Measurements from ENCODE around the gene CAPG.

Gene CAPG

DNA sequence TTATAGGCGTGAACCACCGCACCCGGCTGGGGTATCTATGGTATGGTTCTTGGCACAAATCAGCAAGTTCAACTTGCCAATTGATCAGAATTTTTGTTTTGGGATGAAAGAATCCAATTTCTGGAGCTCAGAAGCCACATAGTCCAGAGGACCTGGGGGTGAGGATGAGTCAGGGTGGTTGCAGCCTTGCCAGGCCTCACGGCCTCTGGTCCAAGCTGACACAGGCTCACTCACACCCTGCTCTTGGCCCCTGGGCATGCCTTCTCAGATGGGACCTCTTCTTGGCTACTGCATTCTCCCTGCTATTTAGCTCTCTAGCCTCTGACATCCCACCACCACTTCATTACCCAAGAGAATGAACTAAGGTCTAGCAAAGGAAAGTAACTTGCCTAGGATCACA is 16.3 kb downstream of the CAPG start:
- Histone ChIP-seq H3K4me1 (ENCODE audit: control extremely low read depth in 1 of 4, control insufficient read depth in 4 of 4, insufficient read depth in 4 of 4, low read length in 3 of 4) (peaks cover 0 to 5% (median under 1%) of the 10 kb centered on the region in 4 experiments), H3K36me3 (ENCODE audit: control insufficient read depth in 4 of 4, insufficient read depth in 4 of 4, low read length in 3 of 4) (peaks cover 14 to 81% (median 42%) of the 10 kb centered on the region in 4 experiments), H3K27me3 (replicated peaks in 2 of 5; ENCODE audit: control insufficient read depth in 4 of 5, insufficient read depth in 5 of 5, low read length in 4 of 5) (no peaks in the 10 kb centered on the region), H3K9me3 (ENCODE audit: control extremely low read depth in 1 of 5, control insufficient read depth in 4 of 5, insufficient read depth in 2 of 5, low read depth in 1 of 5, low read length in 4 of 5) (no peaks in the 10 kb centered on the region), H3K27ac (ENCODE audit: insufficient read depth in 1 of 2, low read depth in 1 of 2, low read length in 2 of 2, poor library complexity in 1 of 2, severe bottlenecking in 2 of 2) (no peak overlapping the region), H3K4me3 (ENCODE audit: control insufficient read depth in 1 of 7, extremely low read depth in 1 of 7, insufficient read depth in 4 of 7, low read depth in 2 of 7, low read length in 6 of 7) (no peak overlapping the region)
- CTCF ChIA-PET = interaction anchor here (1.0 to 12.6 kb wide), 13 partner anchors 8 to 157 kb away, joined by 3 to 250 read pairs (median 6); partner anchors contain the start of gene SH2D6
- DNase-seq = no peak
- POLR2A ChIA-PET = interaction anchor here (0.6 to 2.0 kb wide), 3 partner anchors 20 to 145 kb away, joined by 4 to 6 read pairs (median 5); partner anchors contain the start of genes MAT2A and SH2D6
- WGBS (ENCODE audit: insufficient coverage) = 98% methylated on average over 4 of the region's 4 CpGs

- no peaks in the 10 kb centered on the region for H3K27me3 ChIP-seq (replicated peaks in 2 of 5; ENCODE audit: control insufficient read depth in 4 of 5, insufficient read depth in 5 of 5, low read length in 4 of 5)
- ChIA-PET CTCF (interaction anchor here (0.7 to 12.6 kb wide), 18 partner anchors 8 to 168 kb away, joined by 3 to 250 read pairs (median 4); partner anchors contain the start of gene SH2D6), POLR2A (interaction anchor here (1.5 kb wide), 1 partner anchor 155 kb away, joined by 3 read pairs; no protein-coding TSS in a partner anchor)
- no peaks in the 10 kb centered on the region for H3K9me3 ChIP-seq (ENCODE audit: control extremely low read depth in 1 of 5, control insufficient read depth in 4 of 5, insufficient read depth in 2 of 5, low read depth in 1 of 5, low read length in 4 of 5)
- H3K4me1 ChIP-seq (ENCODE audit: control extremely low read depth in 1 of 4, control insufficient read depth in 4 of 4, insufficient read depth in 4 of 4, low read length in 3 of 4) = peaks cover 0 to 5% (median under 1%) of the 10 kb centered on the region in 4 experiments
- H3K27ac ChIP-seq (ENCODE audit: insufficient read depth in 1 of 2, low read depth in 1 of 2, low read length in 2 of 2, poor library complexity in 1 of 2, severe bottlenecking in 2 of 2) = no peak overlapping the region
- peaks cover 15 to 72% (median 46%) of the 10 kb centered on the region in 4 experiments for H3K36me3 ChIP-seq (ENCODE audit: control insufficient read depth in 4 of 4, insufficient read depth in 4 of 4, low read length in 3 of 4)
- no peak overlapping the region for H3K4me3 ChIP-seq (ENCODE audit: control insufficient read depth in 1 of 7, extremely low read depth in 1 of 7, insufficient read depth in 4 of 7, low read depth in 2 of 7, low read length in 6 of 7)
- WGBS (ENCODE audit: insufficient coverage) = 78% methylated on average over 9 of the region's 11 CpGs
- DNase-seq = peak; percentile 61 to 75 (median 68)
These were observed 19.1 kb downstream of the CAPG start for GRCh38 chr2:85390941-85391669.

- Histone ChIP-seq H3K36me3 (ENCODE audit: control insufficient read depth in 4 of 4, insufficient read depth in 4 of 4, low read length in 3 of 4) (peaks cover 8 to 59% (median 45%) of the 10 kb centered on the region in 4 experiments), H3K27ac (ENCODE audit: insufficient read depth in 1 of 2, low read depth in 1 of 2, low read length in 2 of 2, poor library complexity in 1 of 2, severe bottlenecking in 2 of 2) (no peak overlapping the region), H3K4me3 (ENCODE audit: control insufficient read depth in 1 of 7, extremely low read depth in 1 of 7, insufficient read depth in 4 of 7, low read depth in 2 of 7, low read length in 6 of 7) (no peak overlapping the region), H3K27me3 (replicated peaks in 2 of 5; ENCODE audit: control insufficient read depth in 4 of 5, insufficient read depth in 5 of 5, low read length in 4 of 5) (no peaks in the 10 kb centered on the region), H3K4me1 (ENCODE audit: control extremely low read depth in 1 of 4, control insufficient read depth in 4 of 4, insufficient read depth in 4 of 4, low read length in 3 of 4) (peaks cover 0 to 5% (median under 1%) of the 10 kb centered on the region in 4 experiments), H3K9me3 (ENCODE audit: control extremely low read depth in 1 of 5, control insufficient read depth in 4 of 5, insufficient read depth in 2 of 5, low read depth in 1 of 5, low read length in 4 of 5) (no peaks in the 10 kb centered on the region)
- POLR2A ChIA-PET = interaction anchor here (0.8 kb wide), 1 partner anchor 150 kb away, joined by 3 read pairs; the partner anchor contains the start of gene MAT2A
- DNase-seq = no peak
- CTCF ChIA-PET = interaction anchor here (1.0 to 12.6 kb wide), 12 partner anchors 13 to 248 kb away, joined by 3 to 250 read pairs (median 4); partner anchors contain the start of genes ELMOD3, GGCX and SH2D6
- 98% methylated on average over 7 of the region's 9 CpGs for WGBS (ENCODE audit: insufficient coverage)
These were observed 21.2 kb downstream of the CAPG start for GRCh38 chr2:85388878-85389538.

- CTCF ChIA-PET = interaction anchor here (0.8 to 12.6 kb wide), 6 partner anchors 9 to 163 kb away, joined by 3 to 250 read pairs (median 15); partner anchors contain the start of gene SH2D6
- Histone ChIP-seq H3K36me3 (ENCODE audit: control insufficient read depth in 4 of 4, insufficient read depth in 4 of 4, low read length in 3 of 4) (peaks cover 8 to 55% (median 43%) of the 10 kb centered on the region in 4 experiments), H3K4me1 (ENCODE audit: control extremely low read depth in 1 of 4, control insufficient read depth in 4 of 4, insufficient read depth in 4 of 4, low read length in 3 of 4) (peaks cover 0 to 4% (median under 1%) of the 10 kb centered on the region in 4 experiments), H3K4me3 (ENCODE audit: control insufficient read depth in 1 of 7, extremely low read depth in 1 of 7, insufficient read depth in 4 of 7, low read depth in 2 of 7, low read length in 6 of 7) (no peak overlapping the region), H3K27me3 (replicated peaks in 2 of 5; ENCODE audit: control insufficient read depth in 4 of 5, insufficient read depth in 5 of 5, low read length in 4 of 5) (no peaks in the 10 kb centered on the region), H3K27ac (ENCODE audit: insufficient read depth in 1 of 2, low read depth in 1 of 2, low read length in 2 of 2, poor library complexity in 1 of 2, severe bottlenecking in 2 of 2) (no peak overlapping the region), H3K9me3 (ENCODE audit: control extremely low read depth in 1 of 5, control insufficient read depth in 4 of 5, insufficient read depth in 2 of 5, low read depth in 1 of 5, low read length in 4 of 5) (no peaks in the 10 kb centered on the region)
- POLR2A ChIA-PET = no interaction called here
- no peak for DNase-seq
- WGBS (ENCODE audit: insufficient coverage) = 100% methylated on average over 1 of the region's 2 CpGs
These were observed 22.4 kb downstream of the CAPG start for GRCh38 chr2:85387754-85388153.

DNA sequence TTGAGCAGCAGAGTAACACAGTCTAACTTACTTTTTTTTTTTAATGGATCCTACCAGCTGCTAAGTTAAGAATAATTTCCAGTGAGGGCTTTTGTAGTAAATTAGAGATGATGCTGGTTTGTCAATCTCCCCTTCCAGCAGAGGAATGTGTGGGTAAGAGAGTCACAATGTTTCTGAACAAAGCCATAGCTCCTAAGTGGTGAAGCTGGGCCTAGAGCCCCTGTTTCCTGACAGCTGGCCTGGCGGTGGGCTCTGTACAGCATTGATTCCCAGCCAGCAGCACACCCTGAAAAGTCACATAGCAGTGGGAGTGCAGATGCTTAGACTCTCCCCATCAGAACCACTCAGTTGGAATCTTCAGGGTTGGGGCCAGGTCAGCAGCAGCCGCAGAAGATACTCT is 24.4 kb downstream of the CAPG start:
- ChIA-PET CTCF (interaction anchor here (1.6 to 12.6 kb wide), 2 partner anchors 9 to 165 kb away, joined by 4 to 250 read pairs; no protein-coding TSS in a partner anchor), POLR2A (interaction anchor here (0.6 kb wide), 1 partner anchor 54 kb away, joined by 3 read pairs; no protein-coding TSS in a partner anchor)
- peaks cover 8 to 47% (median 35%) of the 10 kb centered on the region in 4 experiments for H3K36me3 ChIP-seq (ENCODE audit: control insufficient read depth in 4 of 4, insufficient read depth in 4 of 4, low read length in 3 of 4)
- no peak overlapping the region for H3K27ac ChIP-seq (ENCODE audit: insufficient read depth in 1 of 2, low read depth in 1 of 2, low read length in 2 of 2, poor library complexity in 1 of 2, severe bottlenecking in 2 of 2)
- H3K4me1 ChIP-seq (ENCODE audit: control extremely low read depth in 1 of 4, control insufficient read depth in 4 of 4, insufficient read depth in 4 of 4, low read length in 3 of 4) = no peaks in the 10 kb centered on the region
- WGBS (ENCODE audit: insufficient coverage) = 88% methylated on average over 1 of the region's 2 CpGs
- no peak overlapping the region for H3K4me3 ChIP-seq (ENCODE audit: control insufficient read depth in 1 of 7, extremely low read depth in 1 of 7, insufficient read depth in 4 of 7, low read depth in 2 of 7, low read length in 6 of 7)
- no peak for DNase-seq
- peaks cover 0 to under 1% (median 0%) of the 10 kb centered on the region in 5 experiments for H3K9me3 ChIP-seq (ENCODE audit: control extremely low read depth in 1 of 5, control insufficient read depth in 4 of 5, insufficient read depth in 2 of 5, low read depth in 1 of 5, low read length in 4 of 5)
- no peaks in the 10 kb centered on the region for H3K27me3 ChIP-seq (replicated peaks in 2 of 5; ENCODE audit: control insufficient read depth in 4 of 5, insufficient read depth in 5 of 5, low read length in 4 of 5)

- Histone ChIP-seq H3K27me3 (replicated peaks in 2 of 5; ENCODE audit: control insufficient read depth in 4 of 5, insufficient read depth in 5 of 5, low read length in 4 of 5) (no peaks in the 10 kb centered on the region), H3K4me3 (ENCODE audit: control insufficient read depth in 1 of 7, extremely low read depth in 1 of 7, insufficient read depth in 4 of 7, low read depth in 2 of 7, low read length in 6 of 7) (no peak overlapping the region), H3K9me3 (ENCODE audit: control extremely low read depth in 1 of 5, control insufficient read depth in 4 of 5, insufficient read depth in 2 of 5, low read depth in 1 of 5, low read length in 4 of 5) (peaks cover 2 to 9% (median 5%) of the 10 kb centered on the region in 5 experiments), H3K4me1 (ENCODE audit: control extremely low read depth in 1 of 4, control insufficient read depth in 4 of 4, insufficient read depth in 4 of 4, low read length in 3 of 4) (no peaks in the 10 kb centered on the region), H3K27ac (ENCODE audit: insufficient read depth in 1 of 2, low read depth in 1 of 2, low read length in 2 of 2, poor library complexity in 1 of 2, severe bottlenecking in 2 of 2) (no peak overlapping the region), H3K36me3 (ENCODE audit: control insufficient read depth in 4 of 4, insufficient read depth in 4 of 4, low read length in 3 of 4) (peaks cover 7 to 44% (median 23%) of the 10 kb centered on the region in 4 experiments)
- 94% methylated on average over 4 of the region's 4 CpGs for WGBS (ENCODE audit: insufficient coverage)
- ChIA-PET POLR2A (interaction anchor here (1.2 kb wide), 1 partner anchor 14 kb away, joined by 3 read pairs; no protein-coding TSS in a partner anchor), CTCF (interaction anchor here (0.9 to 12.6 kb wide), 6 partner anchors 9 to 167 kb away, joined by 3 to 250 read pairs (median 4); no protein-coding TSS in a partner anchor)
- DNase-seq = no peak
These were observed 26.3 kb downstream of the CAPG start for GRCh38 chr2:85383850-85384249.
